ENCODE measurements around the gene CFAP68. TPM values are rescaled to one million over a fixed set of nuclear protein-coding genes. Genes with fewer than 3 reads are reported as not detected.

The CFAP68 gene, protein sequence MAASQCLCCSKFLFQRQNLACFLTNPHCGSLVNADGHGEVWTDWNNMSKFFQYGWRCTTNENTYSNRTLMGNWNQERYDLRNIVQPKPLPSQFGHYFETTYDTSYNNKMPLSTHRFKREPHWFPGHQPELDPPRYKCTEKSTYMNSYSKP
- total RNA-seq, result 50.9 TPM

DNA sequence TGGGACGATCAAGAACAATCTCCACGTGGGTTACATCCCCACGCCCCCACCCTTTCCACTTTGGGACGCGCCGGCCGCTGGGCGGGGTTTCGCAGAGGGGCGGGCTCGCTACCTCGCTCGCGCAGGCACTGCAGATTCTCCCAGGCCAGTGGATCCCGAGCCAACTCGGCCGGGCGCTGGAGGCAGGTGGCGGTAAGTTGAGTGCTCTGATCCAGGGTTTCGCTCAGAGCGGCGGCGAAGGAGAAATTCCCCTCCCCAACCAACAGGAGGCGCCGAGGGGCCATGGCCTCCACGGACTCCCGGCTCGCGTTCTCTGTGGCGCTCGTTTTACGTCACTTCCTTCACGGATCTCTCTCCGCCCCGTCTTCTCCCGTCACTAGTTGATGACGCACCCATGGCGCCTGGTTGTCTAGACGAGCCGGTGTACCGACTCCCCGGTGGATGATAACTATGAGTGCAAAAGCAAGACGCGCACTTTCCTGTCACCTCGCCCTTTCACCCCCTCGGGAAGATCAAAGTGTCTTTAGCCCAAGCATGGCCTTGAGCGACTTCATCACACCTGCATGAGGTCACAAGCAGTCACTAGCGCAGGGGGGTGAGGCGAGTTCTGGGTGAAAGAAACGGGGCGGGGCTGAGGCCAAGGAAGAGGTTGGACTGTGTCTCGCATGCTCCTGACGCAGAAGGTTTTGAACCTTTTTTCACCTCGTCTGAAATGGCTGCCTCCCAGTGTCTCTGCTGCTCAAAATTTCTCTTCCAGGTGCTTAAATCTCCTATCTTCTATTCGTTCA lies at the start of gene CFAP68, which contains the start of gene FDXACB1:
TSS of gene CFAP68 (plus strand) at position 693 of the 788 bp plus-strand sequence. CDS start at position 713, 20 bp downstream.
TSS of gene FDXACB1 (minus strand) at position 317 of the 788 bp plus-strand sequence. CDS start at position 284, 33 bp downstream.
- peak; percentile 98 for DNase-seq (ENCODE audit: low spot score)

DNA sequence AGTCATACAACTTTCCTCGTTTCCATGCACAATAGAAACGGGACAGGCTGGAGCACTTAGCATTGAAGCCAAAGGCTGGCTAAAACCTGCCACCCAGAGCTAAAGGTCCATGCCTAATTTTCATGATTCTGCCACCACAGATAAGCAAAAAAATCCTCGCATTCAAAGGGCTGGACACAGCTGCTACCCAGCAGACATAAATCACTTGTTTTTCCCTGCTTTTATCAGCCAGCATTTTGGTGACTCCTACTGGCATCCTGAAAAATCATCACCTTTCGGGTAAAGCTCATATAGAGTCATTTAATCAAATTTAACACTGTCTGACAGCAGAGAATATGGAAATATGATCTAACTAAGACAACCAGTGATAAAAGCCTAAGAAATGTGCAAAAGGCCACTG lies 45.8 kb upstream of the CFAP68 start:
- DNase-seq (ENCODE audit: low spot score), result no peak

DNA sequence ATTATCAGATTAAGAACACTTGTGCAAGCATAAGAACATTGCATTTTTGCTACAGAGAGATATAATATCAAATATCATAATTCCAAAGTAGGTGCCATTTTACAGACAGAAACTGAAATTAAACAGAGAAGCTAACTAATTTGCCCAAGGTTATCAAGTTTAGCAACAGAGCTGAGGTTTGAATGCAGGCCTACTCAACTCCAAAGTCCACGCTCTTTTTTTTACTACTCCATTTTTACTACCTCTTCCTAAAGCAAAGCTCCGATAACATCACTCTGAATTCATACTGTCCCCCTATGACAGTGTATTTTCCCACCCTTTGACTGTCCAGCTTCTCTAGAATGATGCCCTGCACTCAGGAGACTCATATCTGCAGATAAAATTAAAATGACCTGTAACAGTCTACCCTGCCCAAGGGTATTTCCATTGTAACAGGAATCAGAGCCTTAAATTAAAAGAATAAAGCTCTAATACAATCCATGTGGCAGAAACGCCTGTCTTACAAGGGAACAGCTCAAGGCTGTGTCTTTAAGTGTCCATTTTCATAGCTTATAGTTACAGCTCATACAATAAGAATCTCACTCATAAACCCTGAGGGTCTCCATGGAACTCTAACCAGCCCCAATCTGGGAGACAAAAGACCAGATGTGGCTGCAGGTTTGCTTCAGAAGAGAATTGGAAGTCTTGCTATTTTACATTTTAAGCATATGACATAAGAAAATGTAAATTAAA lies 44.7 kb upstream of the CFAP68 start:
- no peak for DNase-seq (ENCODE audit: low spot score)

DNA sequence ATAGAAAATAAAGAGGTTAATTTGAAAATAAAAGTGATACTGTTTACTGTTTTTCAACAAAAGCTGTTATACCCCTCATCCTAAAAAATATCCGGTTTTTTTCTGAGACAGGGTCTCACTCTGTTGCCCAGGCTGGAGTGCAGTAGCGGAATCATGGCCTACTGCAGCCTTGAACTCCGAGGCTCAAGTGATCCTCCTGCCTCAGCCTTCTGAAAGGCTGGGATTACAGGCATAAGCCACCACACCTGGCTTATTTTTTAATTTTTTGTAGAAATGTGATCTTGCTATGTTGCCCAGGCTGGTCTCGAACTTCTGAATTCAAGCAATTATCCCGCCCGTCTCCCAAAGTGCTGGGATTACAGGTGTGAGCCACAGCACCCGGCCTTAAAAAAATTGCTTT lies 43.7 kb upstream of the CFAP68 start:
- DNase-seq (ENCODE audit: low spot score), result no peak

DNA sequence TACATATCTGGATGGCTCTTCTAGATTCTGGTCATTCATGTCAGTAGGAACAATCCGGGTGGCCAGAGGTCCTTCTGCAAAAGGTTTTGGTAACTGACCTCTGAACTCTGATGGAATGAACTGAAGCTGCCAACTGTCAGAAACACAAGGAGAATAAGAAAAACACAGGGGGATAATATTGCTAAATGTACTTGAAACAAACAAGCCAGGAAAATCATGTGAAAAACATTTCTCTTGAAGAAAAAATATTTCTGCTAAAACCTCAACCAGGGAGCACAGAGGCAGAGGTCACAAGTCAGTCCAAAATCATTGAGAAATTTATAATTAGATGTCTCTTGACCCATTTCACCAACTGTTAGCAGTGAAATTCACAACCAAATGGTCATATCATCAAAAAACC lies 43.2 kb upstream of the CFAP68 start:
- no peak for DNase-seq (ENCODE audit: low spot score)

DNA sequence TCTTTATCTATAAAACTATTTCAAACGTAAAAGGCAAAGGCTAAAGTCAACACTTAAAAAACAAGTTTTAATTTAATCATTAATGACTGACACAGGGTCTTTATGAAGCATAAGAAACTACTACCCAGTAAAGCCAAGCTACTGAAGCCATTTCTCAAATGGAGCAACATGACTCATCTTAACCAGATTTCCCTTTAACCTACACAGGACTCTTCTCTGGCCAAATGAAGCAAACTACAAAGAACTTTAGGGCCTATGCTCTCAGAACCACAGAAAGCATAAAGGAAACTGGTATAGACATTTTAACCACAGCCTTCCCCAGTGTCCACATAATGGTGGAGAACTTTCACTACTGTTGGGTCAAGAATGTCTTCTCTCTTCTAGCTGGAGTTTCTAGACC lies 42.6 kb upstream of the CFAP68 start:
- no peak for DNase-seq (ENCODE audit: low spot score)

DNA sequence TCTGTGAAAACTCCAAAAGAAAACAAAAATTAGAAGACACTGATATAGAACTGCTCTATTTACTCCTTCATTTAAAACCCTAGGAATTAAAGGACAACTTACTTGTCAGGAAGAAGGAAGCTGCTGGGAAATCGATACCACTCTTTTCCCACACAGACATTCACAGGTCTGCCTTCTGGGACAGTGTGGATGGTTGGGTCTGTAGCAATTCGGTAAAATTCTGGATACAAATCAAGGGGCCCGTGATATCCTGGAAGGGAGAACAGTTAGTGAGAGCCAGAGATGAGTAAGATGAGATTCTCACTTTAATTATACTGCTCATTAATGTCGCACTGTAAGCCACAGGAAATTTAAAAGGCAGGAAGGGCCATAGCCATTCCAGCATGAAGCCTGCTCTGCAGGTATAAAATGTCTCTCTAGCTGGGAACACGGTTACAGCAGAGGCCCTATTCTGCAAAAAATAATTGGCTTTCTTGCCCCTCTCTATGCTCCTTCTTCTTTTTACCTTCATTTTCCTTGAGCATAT lies 41.9 kb upstream of the CFAP68 start:
- no peak for DNase-seq (ENCODE audit: low spot score)

DNA sequence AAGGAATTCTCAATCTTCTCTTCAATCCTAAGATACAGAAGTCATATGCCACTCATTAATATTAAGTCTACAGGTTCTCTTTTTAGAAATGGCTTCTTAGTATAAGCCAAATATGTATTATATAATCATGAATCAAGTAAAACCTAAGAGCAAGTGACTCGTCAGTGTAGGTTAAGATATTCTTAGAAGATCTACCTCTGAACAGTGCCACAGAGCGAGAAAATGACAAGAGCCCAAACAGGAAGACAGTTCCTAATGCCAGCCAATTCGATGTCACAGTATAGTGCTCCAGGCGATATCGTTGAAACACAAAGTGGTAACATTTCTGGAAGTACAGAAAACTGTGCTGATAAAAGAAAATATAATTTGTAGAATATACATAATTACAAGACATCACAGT lies 41.3 kb upstream of the CFAP68 start:
- no peak for DNase-seq (ENCODE audit: low spot score)

DNA sequence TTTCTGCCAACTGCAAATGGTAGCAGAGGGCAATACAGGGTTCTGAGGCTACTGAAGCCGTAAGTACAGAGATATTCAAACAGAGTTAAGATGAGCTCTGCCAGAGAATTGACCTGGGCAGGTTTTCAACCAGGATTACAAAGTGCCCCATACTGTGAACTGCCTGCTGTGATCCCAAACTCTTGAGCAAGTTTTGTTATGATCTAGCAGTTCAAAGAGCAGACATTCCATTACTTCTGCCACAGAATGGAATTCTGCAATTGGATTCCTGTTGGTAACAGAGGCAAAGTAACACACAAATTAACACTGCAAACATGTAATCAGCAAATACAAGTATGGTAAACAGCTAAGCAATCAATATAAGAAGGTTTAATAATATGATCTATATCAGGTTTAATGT lies 39.2 kb upstream of the CFAP68 start:
- DNase-seq (ENCODE audit: low spot score), result no peak

DNA sequence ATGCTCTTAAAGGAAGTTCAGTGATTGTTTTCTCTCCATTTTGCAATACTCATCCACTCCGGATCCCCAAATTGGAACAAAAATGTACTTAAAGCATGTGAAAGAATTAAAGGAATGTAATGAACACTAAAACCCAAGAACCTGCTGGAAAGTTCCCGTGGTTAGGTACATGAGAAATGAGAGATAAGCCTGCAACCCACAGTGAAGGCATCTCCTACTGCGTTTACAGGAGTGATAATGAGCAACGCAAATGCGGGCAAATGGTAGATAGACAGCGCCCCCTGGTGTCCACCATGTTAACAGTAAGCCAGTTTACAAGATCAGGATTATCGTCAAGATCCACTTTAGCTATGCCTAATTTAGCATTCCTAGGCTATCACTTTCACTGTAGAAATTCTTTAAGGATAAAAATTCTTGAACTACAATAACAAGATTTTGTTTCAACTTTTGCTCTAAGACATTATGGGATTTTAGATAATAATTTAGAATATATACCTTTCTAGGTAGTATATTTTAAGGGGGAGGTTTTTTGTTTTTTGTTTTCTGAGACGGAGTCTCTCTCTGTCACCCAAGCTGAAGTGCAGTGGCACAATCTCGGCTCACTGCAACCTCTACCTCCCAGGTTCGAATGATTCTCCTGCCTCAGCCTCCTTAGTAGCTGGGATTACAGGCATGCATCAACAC lies 37.8 kb upstream of the CFAP68 start:
- DNase-seq (ENCODE audit: low spot score), result peak; percentile 90

DNA sequence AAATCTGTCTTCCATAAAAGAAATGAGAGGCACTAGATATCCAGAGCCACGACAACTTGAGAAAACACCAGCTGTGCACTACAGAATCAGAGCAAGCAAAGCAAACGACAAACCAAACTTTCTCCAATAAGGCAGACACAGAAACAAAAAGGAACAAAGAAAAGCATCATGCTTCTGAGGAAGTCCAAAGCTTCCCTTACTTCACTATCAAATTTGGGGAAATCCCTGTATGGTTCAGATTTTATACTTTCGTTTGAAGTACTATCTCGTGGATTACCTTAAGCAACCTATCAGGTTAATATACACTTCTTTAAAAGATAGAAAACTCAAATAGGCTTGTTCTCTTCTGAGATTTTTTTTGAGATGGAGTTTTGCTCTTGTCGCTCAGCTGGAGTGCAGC lies 35.7 kb upstream of the CFAP68 start:
- DNase-seq (ENCODE audit: low spot score), result no peak

DNA sequence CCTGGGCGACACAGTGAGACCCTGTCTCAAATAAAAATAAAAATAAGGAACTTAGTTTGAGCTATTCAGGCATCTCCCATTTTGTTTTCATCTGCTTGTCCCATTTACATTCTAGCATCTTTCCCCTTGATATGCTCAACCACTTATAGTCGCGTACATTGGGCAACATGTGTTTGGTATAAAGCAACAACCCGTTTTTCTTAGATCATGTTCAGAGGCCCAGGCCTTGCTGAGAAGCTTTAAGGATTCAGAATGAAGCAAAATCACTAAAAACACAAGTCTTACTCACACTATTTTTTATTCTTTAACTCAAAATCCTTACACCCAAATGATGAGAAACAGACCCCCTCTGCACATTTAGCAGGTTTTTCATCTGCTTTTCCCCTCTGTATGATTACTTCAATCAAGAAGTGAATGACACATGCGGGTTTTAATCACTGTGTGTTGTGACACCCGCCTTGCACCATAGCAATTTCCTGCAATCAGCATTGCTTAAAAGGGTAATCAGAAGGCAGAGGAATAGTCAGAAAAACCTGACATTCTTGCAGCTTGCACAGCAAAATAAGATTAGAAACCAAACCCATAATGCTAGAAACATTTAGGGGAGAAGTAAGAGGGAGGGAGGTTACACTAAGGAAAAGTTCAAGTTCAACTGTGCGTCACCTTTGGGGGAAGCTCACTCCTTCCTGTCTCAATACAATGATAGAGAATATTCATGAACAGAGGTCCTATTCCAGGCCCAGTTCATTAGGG lies 33.9 kb upstream of the CFAP68 start:
- DNase-seq (ENCODE audit: low spot score), result no peak

DNA sequence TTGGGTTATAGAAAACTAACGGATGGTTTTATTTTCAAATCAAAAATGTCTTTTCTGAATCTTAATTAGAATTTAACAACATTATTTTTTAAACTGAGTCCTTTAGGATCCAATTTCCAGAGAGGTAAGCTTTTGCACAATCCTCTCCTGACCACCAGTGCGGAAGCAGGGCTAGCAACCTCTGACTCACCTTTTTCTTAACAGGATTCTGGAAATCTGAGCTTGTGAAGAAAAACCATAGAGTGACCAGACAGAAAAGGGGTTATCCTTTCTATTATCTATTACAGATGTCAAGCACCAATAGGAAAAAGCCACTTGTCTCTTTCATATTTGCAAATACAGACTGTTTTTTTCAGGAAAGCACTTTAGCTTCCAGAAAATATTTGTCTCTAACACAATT lies 33.3 kb upstream of the CFAP68 start:
- no peak for DNase-seq (ENCODE audit: low spot score)

DNA sequence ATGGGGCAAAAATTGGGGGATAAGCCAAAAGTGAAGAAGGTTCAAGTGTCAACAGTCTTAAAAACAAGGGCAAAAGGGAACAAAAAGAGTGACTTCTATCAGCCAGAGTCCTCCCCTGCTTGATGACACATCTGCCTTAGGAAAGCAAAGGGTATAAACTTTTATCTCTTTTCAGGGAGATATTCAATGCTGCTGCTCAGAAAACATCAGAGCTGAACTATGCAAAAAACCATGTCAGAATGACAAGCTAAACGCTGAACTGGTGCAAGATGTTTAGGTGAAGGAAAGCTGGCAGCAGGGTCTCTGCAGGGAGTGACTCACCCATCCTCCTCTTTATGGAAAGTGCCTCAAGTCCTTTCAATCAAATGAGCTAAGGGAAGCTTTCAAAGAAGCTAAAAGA lies 32.7 kb upstream of the CFAP68 start:
- DNase-seq (ENCODE audit: low spot score), result no peak

DNA sequence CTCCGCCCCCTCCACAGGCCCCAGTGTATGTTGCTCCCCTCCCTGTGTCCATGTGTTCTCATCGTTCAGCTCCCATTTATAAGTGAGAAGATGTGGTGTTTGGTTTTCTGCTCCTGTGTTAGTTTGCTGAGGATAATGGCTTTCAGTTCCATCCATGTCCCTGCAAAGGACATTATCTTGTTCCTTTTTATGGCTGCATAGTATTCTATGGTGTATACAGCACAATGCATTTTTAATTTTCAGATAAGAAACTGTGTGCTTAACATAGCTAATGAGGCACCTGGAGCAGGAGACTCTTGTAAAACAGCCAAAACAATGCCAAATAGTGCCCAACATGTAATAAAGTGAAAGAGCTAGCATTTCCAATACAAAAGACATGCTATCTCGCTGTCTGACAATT lies 29.7 kb upstream of the CFAP68 start:
- DNase-seq (ENCODE audit: low spot score), result no peak

DNA sequence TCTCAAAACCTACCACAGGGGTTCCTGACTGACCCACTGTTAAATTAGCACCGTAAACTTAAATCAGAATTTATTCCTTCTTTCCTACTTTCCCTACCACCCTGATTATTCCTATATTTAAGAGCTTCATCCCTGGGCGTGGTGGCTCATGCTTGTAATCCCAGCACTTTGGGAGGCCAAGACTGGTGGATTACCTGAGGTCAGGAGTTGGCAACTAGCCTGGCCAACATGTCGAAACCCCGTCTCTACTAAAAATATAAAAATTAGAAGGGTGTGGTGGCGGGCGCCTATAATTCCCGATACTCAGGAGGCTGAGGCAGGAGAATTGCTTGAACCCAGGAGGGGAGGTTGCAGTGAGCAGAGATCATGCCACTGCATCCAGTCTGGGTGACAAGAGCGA lies 28.3 kb upstream of the CFAP68 start:
- DNase-seq (ENCODE audit: low spot score), result no peak

DNA sequence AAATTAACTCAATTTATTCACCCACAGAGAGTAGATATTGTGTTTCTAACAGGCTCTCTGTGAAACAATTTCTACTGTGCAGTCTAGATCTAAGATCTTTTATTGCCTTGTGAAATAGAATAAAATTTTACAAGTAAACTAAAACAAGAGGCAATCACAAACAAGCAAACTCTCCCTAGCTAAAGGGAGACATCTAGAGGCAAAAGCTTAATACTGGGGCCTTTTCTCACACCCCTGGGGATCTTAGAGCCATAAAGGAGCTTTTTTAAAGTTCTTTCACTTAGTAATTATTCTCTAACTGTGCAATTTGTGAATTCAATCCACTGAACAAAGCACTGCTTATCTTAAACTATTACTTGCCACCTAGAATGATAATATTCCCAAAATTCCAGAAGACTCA lies 27.7 kb upstream of the CFAP68 start:
- no peak for DNase-seq (ENCODE audit: low spot score)

DNA sequence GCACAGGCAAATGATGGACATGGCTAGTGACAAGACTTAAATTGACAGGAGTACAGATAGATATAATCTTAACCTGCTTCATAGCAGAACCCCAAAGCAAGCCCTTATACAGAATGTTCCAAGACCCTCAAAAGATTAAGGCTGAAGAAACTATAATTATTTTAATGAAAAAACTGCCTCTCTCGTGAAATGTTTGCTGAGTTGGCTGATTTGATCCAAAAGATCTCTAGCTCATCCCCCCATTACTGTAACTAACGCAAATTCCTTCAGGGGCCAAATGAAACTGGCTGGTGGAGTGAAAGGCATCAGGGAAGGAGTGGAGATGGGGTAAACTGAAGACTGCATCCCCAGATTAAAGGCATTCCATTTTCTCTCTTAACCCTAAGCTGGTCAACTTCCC lies 27.2 kb upstream of the CFAP68 start:
- no peak for DNase-seq (ENCODE audit: low spot score)

DNA sequence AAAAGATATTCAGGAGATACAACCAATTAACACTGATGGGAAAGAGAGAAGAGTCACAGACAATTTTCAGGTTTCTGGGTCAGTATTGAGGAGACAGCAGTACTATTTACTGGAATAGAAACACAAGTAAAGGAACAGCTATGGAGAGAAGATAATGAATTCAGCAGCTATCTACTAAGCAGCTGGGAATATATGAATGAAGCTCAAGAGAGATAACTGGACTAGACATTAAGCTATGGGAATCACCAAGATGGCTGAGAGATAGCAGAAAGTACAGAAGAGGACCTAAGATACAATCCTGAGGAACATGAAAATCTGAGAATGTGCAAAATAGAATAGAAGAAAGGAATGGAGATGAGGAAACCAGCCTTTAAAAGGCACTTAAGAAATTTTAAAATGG lies 23.8 kb upstream of the CFAP68 start:
- DNase-seq (ENCODE audit: low spot score), result no peak

DNA sequence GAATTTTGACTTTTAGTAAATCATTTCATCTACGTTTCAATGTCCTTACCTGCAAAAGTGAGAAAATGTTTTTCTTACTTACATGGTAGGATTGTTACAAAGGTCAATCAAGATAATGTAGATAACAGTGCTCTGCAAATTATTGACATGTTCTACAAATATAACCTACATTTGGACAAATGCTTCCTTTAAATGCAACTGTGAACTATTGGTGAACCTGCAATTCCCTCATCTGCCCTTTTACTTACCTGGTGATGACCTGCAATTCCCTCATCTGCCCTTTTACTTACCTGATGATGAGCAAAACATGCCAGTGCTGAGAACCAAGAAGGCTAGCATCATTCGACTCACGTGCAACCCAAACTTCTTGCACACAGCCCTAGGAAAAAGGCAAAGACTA lies 19.1 kb upstream of the CFAP68 start:
- no peak for DNase-seq (ENCODE audit: low spot score)

DNA sequence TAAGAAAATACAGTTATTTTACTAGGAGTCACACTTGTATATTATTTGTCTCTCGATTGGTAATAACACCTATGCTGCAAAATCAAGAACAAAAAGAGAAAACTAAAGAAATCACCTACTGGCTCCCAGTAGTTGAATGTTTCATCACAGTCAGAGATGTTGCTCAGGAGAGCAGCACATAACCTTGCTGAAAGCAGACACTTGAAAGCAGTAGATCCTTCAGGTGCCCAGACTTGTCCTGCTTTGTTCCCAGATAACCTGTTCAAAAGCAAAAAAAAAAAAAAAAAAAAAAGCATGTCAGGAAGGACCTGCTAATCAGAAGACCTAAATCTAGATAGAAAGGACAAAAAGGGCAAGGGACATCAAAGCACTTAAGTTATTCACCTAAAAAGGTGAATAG lies 9.2 kb upstream of the CFAP68 start:
- no peak for DNase-seq (ENCODE audit: low spot score)

All from ureter (tissue), 1 donor.